Mesenteric fat pad (tissue), 1 donor: ENCODE results near the gene PCDHB7. TPM values are rescaled to one million over a fixed set of nuclear protein-coding genes. Genes with fewer than 3 reads are reported as not detected.
"Not testable (repeated sequence)": the region's sequence is repeated elsewhere in the genome, so short reads cannot be mapped to it uniquely, and the experiment has no call there.

Experiments
- DNase-seq: peaks from one replicate; pipeline ENCODE4 v3.0.0-alpha.2; 2020; ENCODE audit warnings: low spot score
- total RNA-seq: library from RNA; stranded (reverse); fragmentation: NEBNext Ultra II Directional; extraction: Animal tissue kit (Norgen Biotek cat#: 25700); gene quantifications from one replicate; pipeline ENCODE4 v1.2.1, GENCODE V29; 2021
- donor health status: DM: yes; HTN: yes; CAD: no.

The PCDHB7 gene
- total RNA-seq, 1 donor from 2014 or later = 1.6 TPM

- DNase-seq = not testable (repeated sequence)
Measured at GRCh38 chr5:141179876-141180275, 7.4 kb downstream of the PCDHB7 start.

- no peak for DNase-seq
Measured at GRCh38 chr5:141180313-141180712, 7.9 kb downstream of the PCDHB7 start.

GRCh38 chr5:141182248-141182647, 9.8 kb downstream of the PCDHB7 start, which contains the start of gene PCDHB16:
TSS of gene PCDHB16 (plus strand) at chr5:141182387. CDS start at chr5:141182560, 173 bp downstream.
- no peak for DNase-seq

GRCh38 chr5:141184117-141184855, 11.8 kb downstream of the PCDHB7 start:
- DNase-seq = not testable (repeated sequence)

GRCh38 chr5:141186897-141187512, 14.6 kb downstream of the PCDHB7 start, which contains the start of gene PCDHB9:
TSS of gene PCDHB9 (plus strand) at chr5:141187161. CDS start at chr5:141187319, 158 bp downstream.
- DNase-seq = no peak

GRCh38 chr5:141188682-141189081, 16.2 kb downstream of the PCDHB7 start:
- DNase-seq = not testable (repeated sequence)

GRCh38 chr5:141189131-141189530, 16.7 kb downstream of the PCDHB7 start:
- not testable (repeated sequence) for DNase-seq

GRCh38 chr5:141192110-141192725, 19.8 kb downstream of the PCDHB7 start, which contains the start of gene PCDHB10:
TSS of gene PCDHB10 (plus strand) at chr5:141192353. CDS start at chr5:141192553, 200 bp downstream.
- DNase-seq = no peak

- not testable (repeated sequence) for DNase-seq
Measured at GRCh38 chr5:141194332-141194731, 21.9 kb downstream of the PCDHB7 start.

GRCh38 chr5:141196363-141196762, 23.9 kb downstream of the PCDHB7 start:
- no peak for DNase-seq

- no peak for DNase-seq
Measured at GRCh38 chr5:141199359-141200235, 27.2 kb downstream of the PCDHB7 start, which contains the start of gene PCDHB11. TSS of gene PCDHB11 (plus strand) at chr5:141199627. CDS start at chr5:141199775, 148 bp downstream.

GRCh38 chr5:141201126-141201525, 28.7 kb downstream of the PCDHB7 start:
- not testable (repeated sequence) for DNase-seq

- not testable (repeated sequence) for DNase-seq
Measured at GRCh38 chr5:141201646-141202045, 29.2 kb downstream of the PCDHB7 start.

- DNase-seq = no peak
Measured at GRCh38 chr5:141208478-141208877, 36.0 kb downstream of the PCDHB7 start, which contains the start of gene PCDHB12. TSS of gene PCDHB12 (plus strand) at chr5:141208719. CDS start at chr5:141208908, 189 bp downstream.

- not testable (repeated sequence) for DNase-seq
Measured at GRCh38 chr5:141210281-141210680, 37.8 kb downstream of the PCDHB7 start.

GRCh38 chr5:141210849-141211248, 38.4 kb downstream of the PCDHB7 start:
- DNase-seq = not testable (repeated sequence)

GRCh38 chr5:141213656-141214339, 41.4 kb downstream of the PCDHB7 start, which contains the start of gene PCDHB13:
TSS of gene PCDHB13 (plus strand) at chr5:141213919. CDS start at chr5:141214124, 205 bp downstream.
- DNase-seq = not testable (repeated sequence)

GRCh38 chr5:141214583-141214982, 42.1 kb downstream of the PCDHB7 start:
- not testable (repeated sequence) for DNase-seq

GRCh38 chr5:141215504-141215903, 43.1 kb downstream of the PCDHB7 start:
- not testable (repeated sequence) for DNase-seq

- not testable (repeated sequence) for DNase-seq
Measured at GRCh38 chr5:141216035-141216434, 43.6 kb downstream of the PCDHB7 start.
